Islet of Langerhans (tissue), 1 donor: ENCODE measurements around the gene TRAP1.

ENCODE experiments used
- FAIRE-seq: peaks from one replicate; lab custom pipeline; 2011; peaks lifted over from hg19 to GRCh38; lab: Jason Lieb, UNC

Gene TRAP1

GRCh38 chr16:3717235-3718018 is at the start of gene TRAP1:
Gene TRAP1, minus strand, starts transcription at chr16:3717524. Its CDS starts 16 bp downstream, at chr16:3717508.
- no peak for FAIRE-seq

GRCh38 chr16:3766177-3766576 is 48.9 kb upstream of the TRAP1 start:
- no peak for FAIRE-seq

- no peak for FAIRE-seq
These were observed 47.1 kb upstream of the TRAP1 start for GRCh38 chr16:3764409-3764808.

GRCh38 chr16:3762107-3762750 is 44.9 kb upstream of the TRAP1 start:
- no peak for FAIRE-seq

- FAIRE-seq: no peak
These were observed 44.2 kb upstream of the TRAP1 start for GRCh38 chr16:3761375-3762106.

- FAIRE-seq: no peak
These were observed 43.2 kb upstream of the TRAP1 start for GRCh38 chr16:3760518-3760917.

- FAIRE-seq: no peak
These were observed 42.4 kb upstream of the TRAP1 start for GRCh38 chr16:3759736-3760135.

- FAIRE-seq: no peak
These were observed 38.8 kb upstream of the TRAP1 start for GRCh38 chr16:3756113-3756512.

GRCh38 chr16:3755249-3755648 is 37.9 kb upstream of the TRAP1 start:
- no peak for FAIRE-seq

GRCh38 chr16:3754772-3755171 is 37.4 kb upstream of the TRAP1 start:
- FAIRE-seq: no peak

GRCh38 chr16:3754081-3754703 is 36.9 kb upstream of the TRAP1 start:
- FAIRE-seq: no peak

GRCh38 chr16:3752984-3753383 is 35.7 kb upstream of the TRAP1 start:
- FAIRE-seq: no peak

GRCh38 chr16:3751878-3752277 is 34.6 kb upstream of the TRAP1 start:
- no peak for FAIRE-seq

GRCh38 chr16:3748307-3748706 is 31.0 kb upstream of the TRAP1 start:
- no peak for FAIRE-seq

- FAIRE-seq: no peak
These were observed 28.5 kb upstream of the TRAP1 start for GRCh38 chr16:3745751-3746355.

GRCh38 chr16:3744018-3744417 is 26.7 kb upstream of the TRAP1 start:
- no peak for FAIRE-seq

GRCh38 chr16:3740934-3741333 is 23.6 kb upstream of the TRAP1 start:
- FAIRE-seq: no peak

GRCh38 chr16:3740186-3740585 is 22.9 kb upstream of the TRAP1 start:
- no peak for FAIRE-seq

GRCh38 chr16:3739636-3740035 is 22.3 kb upstream of the TRAP1 start:
- FAIRE-seq: no peak

- no peak for FAIRE-seq
These were observed 21.2 kb upstream of the TRAP1 start for GRCh38 chr16:3738541-3738940.

GRCh38 chr16:3738128-3738527 is 20.8 kb upstream of the TRAP1 start:
- no peak for FAIRE-seq

- FAIRE-seq: no peak
These were observed 19.9 kb upstream of the TRAP1 start for GRCh38 chr16:3737181-3737580.
